ENCODE measurements around the gene GGTA1. TPM values are rescaled to one million over a fixed set of nuclear protein-coding genes. Genes with fewer than 3 reads are reported as not detected.
A peak's percentile ranks its signal among the peaks of the same experiment; 100 is the strongest.

The GGTA1 gene
- total and polyA plus RNA-seq, 2 of the 8 experiments (the other 6 are each of a cell fraction or from before 2014, with no cell fraction given) = not detected

DNA sequence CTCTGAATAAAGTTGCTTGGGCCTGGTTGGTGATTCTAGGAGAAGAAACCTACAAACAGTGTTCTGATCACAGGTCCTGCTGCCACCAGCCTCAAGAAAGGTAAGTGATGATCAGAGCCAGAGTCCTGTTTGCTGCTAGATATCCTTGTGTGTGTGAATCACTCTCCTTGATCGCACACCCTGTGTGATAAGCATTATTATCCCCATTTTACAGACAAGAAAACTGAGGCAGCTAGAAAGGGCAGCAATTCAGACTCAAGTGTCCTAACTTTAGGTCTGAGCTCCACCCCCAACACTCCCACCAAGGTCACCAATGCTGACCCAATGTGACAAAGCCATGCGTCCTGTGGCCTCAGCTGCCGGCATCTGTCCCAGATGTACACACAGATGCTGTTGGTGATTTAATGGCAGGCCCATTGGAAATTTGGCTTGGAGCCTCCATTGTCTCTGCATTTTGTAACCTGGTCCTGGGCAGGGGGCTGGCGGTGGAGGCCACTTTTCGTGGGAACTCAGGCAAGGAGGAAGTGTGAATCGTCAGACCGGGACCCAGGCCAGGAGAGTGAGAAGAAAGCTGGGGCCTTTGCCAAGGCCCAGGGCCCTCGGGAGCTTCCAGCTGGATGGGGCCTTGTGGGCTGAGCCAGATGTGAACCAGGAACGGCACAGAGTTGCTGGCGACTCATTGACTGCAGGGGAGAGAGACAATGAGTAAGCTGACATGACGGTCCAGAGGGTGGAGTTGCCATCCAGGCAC is 29.8 kb upstream of the GGTA1 start:
- Histone ChIP-seq H3K23ac (ENCODE audit: insufficient read length) (no peak overlapping the region), H3K56ac (replicated peaks; ENCODE audit: insufficient read length, low read depth, low read length) (no peak overlapping the region), H2BK12ac (ENCODE audit: low read depth, low read length) (0 out of 2 replicates have a peak overlapping the region, but pooled peaks have one; percentile 23), H3K23me2 (ENCODE audit: low read depth, low read length) (no peaks in the 10 kb centered on the region), H3K36me3 (ENCODE audit: control insufficient read depth in 2 of 4, insufficient read depth in 4 of 4, low read length in 3 of 4) (no peaks in the 10 kb centered on the region), H3K4me3 (ENCODE audit: extremely low read depth in 1 of 4, insufficient read depth in 2 of 4, low read depth in 3 of 4, low read length in 4 of 4) (no peak overlapping the region), H2AK5ac (ENCODE audit: low read depth, low read length) (no peak overlapping the region), H3K27ac (ENCODE audit: low read depth, low read length) (no peak overlapping the region), H2AFZ (ENCODE audit: low read length) (peak overlapping the region; percentile 19; the same call in 1 of the 2 replicates), H3K4ac (replicated peaks; ENCODE audit: insufficient read length, low read depth, low read length) (no peak overlapping the region), H2BK20ac (ENCODE audit: low read length) (no peak overlapping the region), H3K4me2 (ENCODE audit: insufficient read depth in 1 of 2, low read depth in 2 of 2, low read length in 2 of 2) (no peak overlapping the region), H3K79me2 (ENCODE audit: control insufficient read depth in 1 of 2, insufficient read depth in 2 of 2, low read length in 2 of 2) (no peaks in the 10 kb centered on the region), H2BK120ac (replicated peaks; ENCODE audit: low read depth, low read length) (no peak overlapping the region), H3K9me3 (ENCODE audit: insufficient read depth in 2 of 2, low read depth in 1 of 2, low read length in 1 of 2) (peaks cover 0 to 7% of the 10 kb centered on the region in 2 experiments; a peak in 1 of 4 replicates), H4K20me1 (replicated peaks in 1 of 2; ENCODE audit: control insufficient read depth in 1 of 2, insufficient read depth in 2 of 2, low read length in 2 of 2) (peaks cover 0 to 2% of the 10 kb centered on the region in 2 experiments), H3K27me3 (replicated peaks in 1 of 4; ENCODE audit: control insufficient read depth in 3 of 4, extremely low read depth in 1 of 4, insufficient read depth in 3 of 4, low read length in 3 of 4) (no peaks in the 10 kb centered on the region), H4K91ac (replicated peaks; ENCODE audit: insufficient read length, low read length) (no peak overlapping the region), H3K14ac (ENCODE audit: insufficient read length) (no peak overlapping the region), H3K4me1 (replicated peaks in 1 of 4; ENCODE audit: control insufficient read depth in 3 of 4, insufficient read depth in 4 of 4, low read length in 3 of 4) (no peaks in the 10 kb centered on the region), H4K8ac (ENCODE audit: extremely low read depth, insufficient read depth, low read length) (peak overlapping the region; percentile 57), H3K79me1 (ENCODE audit: low read depth, low read length) (no peaks in the 10 kb centered on the region), H4K5ac (ENCODE audit: insufficient read length, low read depth, low read length) (no peak overlapping the region), H2BK15ac (ENCODE audit: low read length) (no peak overlapping the region), H3K9ac (replicated peaks in 1 of 4; ENCODE audit: extremely low read depth in 1 of 4, low read depth in 3 of 4, low read length in 3 of 4) (no peak overlapping the region), H3K18ac (ENCODE audit: extremely low read depth, low read length) (no peak overlapping the region), H2BK5ac (ENCODE audit: low read depth, low read length) (no peak overlapping the region)
- WGBS, 2 experiments (ENCODE audit: extremely low coverage in 1 of 2, insufficient coverage in 1 of 2, insufficient read length in 1 of 2, insufficient replicate concordance in 2 of 2, low coverage in 1 of 2, low lambda C conversion rate in 2 of 2, missing lambda C conversion rate in 1 of 2) = 89% methylated on average over 11 of the region's 11 CpGs; no CpG with 5 or more reads in 1 of the 2 experiments
- POLR2A ChIA-PET (ENCODE audit: partially characterized antibody) = interaction anchor here (0.6 kb wide), 1 partner anchor 23 kb away, joined by 3 read pairs; no protein-coding TSS in a partner anchor
- no peak for FAIRE-seq
- DNase-seq (ENCODE audit: low read depth in 1 of 2, low spot score in 2 of 2) = no peak
- CTCF ChIA-PET (ENCODE audit: partially characterized antibody) = interaction anchor here (1.2 to 1.8 kb wide), 4 partner anchors 9 to 212 kb away, joined by 3 to 8 read pairs (median 4); no protein-coding TSS in a partner anchor
- TF ChIP-seq KDM1A (IDR thresholded peaks at IDR 0.05; ENCODE audit: borderline replicate concordance, low read length) = peak; percentile 15; the same call in 1 of the 2 replicates
- no peak for TF ChIP-seq FOSL1 (IDR thresholded peaks at IDR 0.05; ENCODE audit: insufficient read depth, low read depth, low read length)

Measured in H1 (cell line).